HepG2 (cell line): Measurements from ENCODE around the gene HECTD3. TPM values are rescaled to one million over a fixed set of nuclear protein-coding genes. Genes with fewer than 3 reads are reported as not detected.
A peak's percentile ranks its signal among the peaks of the same experiment; 100 is the strongest.

Source experiments
- DRAP1 ChIP-seq: IDR thresholded peaks from 2 replicates; pipeline ENCODE4 v1.6.1; 2016; ENCODE audit warnings: missing genetic modification reagents, missing compliant biosample characterization
- ETV5 ChIP-seq: IDR thresholded peaks from 2 replicates; pipeline ENCODE4 v1.6.1; 2018; ENCODE audit warnings: missing biosample characterization, missing genetic modification reagents, inconsistent platforms, borderline replicate concordance
- GTF2F1 ChIP-seq: fragments of 150-350 bp; IDR thresholded peaks from 2 replicates; pipeline ENCODE4 v1.6.1; 2014; ENCODE audit warnings: low read length
- KLF9 ChIP-seq: IDR thresholded peaks from 2 replicates; pipeline ENCODE4 v1.6.1; 2016; ENCODE audit warnings: low read depth
- MBD4 ChIP-seq: IDR thresholded peaks from 2 replicates; pipeline ENCODE4 v1.6.1; 2012; ENCODE audit warnings: low read length, inconsistent platforms, borderline replicate concordance
- MED1 ChIP-seq: sonication (generic); formaldehyde crosslinking; IDR thresholded peaks from 2 replicates; pipeline ENCODE4 v1.4.0; 2020; ENCODE audit warnings: missing genetic modification reagents
- MEIS2 ChIP-seq: sonication (generic); formaldehyde crosslinking; IDR thresholded peaks from 2 replicates; pipeline ENCODE4 v1.9.0; 2021; ENCODE audit warnings: mild to moderate bottlenecking, missing genetic modification reagents
- MLX ChIP-seq: IDR thresholded peaks from 2 replicates; pipeline ENCODE4 v1.6.1; 2016
- NCOA1 ChIP-seq: sonication (generic); formaldehyde crosslinking; IDR thresholded peaks from 2 replicates; pipeline ENCODE4 v1.9.0; 2021; ENCODE audit warnings: missing genetic modification reagents
- NR0B2 ChIP-seq: sonication (generic); formaldehyde crosslinking; IDR thresholded peaks from 2 replicates; pipeline ENCODE4 v1.4.0; 2020; ENCODE audit warnings: mild to moderate bottlenecking, missing genetic modification reagents
- PHF5A ChIP-seq: IDR thresholded peaks from one replicate; pipeline ENCODE4 v1.6.1; 2018; ENCODE audit warnings: low read depth, missing genetic modification reagents; ENCODE audit not compliant: unreplicated experiment
- TAF1 ChIP-seq: sonication (generic); formaldehyde crosslinking; IDR thresholded peaks from 2 replicates; pipeline ENCODE4 v1.4.0; 2020; ENCODE audit warnings: missing genetic modification reagents
- TRAFD1 ChIP-seq: sonication (generic); formaldehyde crosslinking; IDR thresholded peaks from 2 replicates; pipeline ENCODE4 v1.5.1; 2020; ENCODE audit warnings: missing genetic modification reagents, mild to moderate bottlenecking, borderline replicate concordance
- ZHX2 ChIP-seq, 2 experiments: sonication (generic) in 1 of 2; formaldehyde crosslinking in 1 of 2; IDR thresholded peaks; 2 replicates each; pipeline versions ENCODE4 v1.6.1 to v1.9.0; 2014 to 2022; ENCODE audit warnings: antibody characterized with exemption in 1 of 2, borderline replicate concordance in 1 of 2, inconsistent platforms in 1 of 2, low read depth in 1 of 2, missing genetic modification reagents in 1 of 2
- ZNF326 ChIP-seq: sonication (generic); formaldehyde crosslinking; IDR thresholded peaks from 2 replicates; pipeline ENCODE4 v1.4.0; 2020; ENCODE audit warnings: missing genetic modification reagents, borderline replicate concordance
- ZNF343 ChIP-seq: sonication (generic); formaldehyde crosslinking; IDR thresholded peaks from 2 replicates; pipeline ENCODE4 v1.4.0; 2020; ENCODE audit warnings: mild to moderate bottlenecking, missing genetic modification reagents
- ZNF468 ChIP-seq: sonication (generic); formaldehyde crosslinking; IDR thresholded peaks from 2 replicates; pipeline ENCODE4 v1.8.0; 2022; ENCODE audit warnings: mild to moderate bottlenecking, moderate library complexity, missing genetic modification reagents
- ZNF605 ChIP-seq: sonication (generic); formaldehyde crosslinking; IDR thresholded peaks from 2 replicates; pipeline ENCODE4 v1.8.0; 2022; ENCODE audit warnings: mild to moderate bottlenecking, missing genetic modification reagents
- ZNF607 ChIP-seq: sonication (generic); formaldehyde crosslinking; IDR thresholded peaks from 2 replicates; pipeline ENCODE4 v1.5.1; 2020; ENCODE audit warnings: missing genetic modification reagents, mild to moderate bottlenecking, borderline replicate concordance
- ZNF7 ChIP-seq: IDR thresholded peaks from 2 replicates; pipeline ENCODE4 v1.6.1; 2016; ENCODE audit warnings: missing biosample characterization, missing genetic modification reagents
- polyA plus RNA-seq, 8 experiments: library from polyadenylated mRNA; depleted of rRNA in 3 of 8; stranded (reverse) in 7 of 8; unstranded in 1 of 8; fragments of >200 nt; fragmentation: Illumina TruSeq in 4 of 8; extraction: Trizol in 4 of 8; gene quantifications; 2 replicates each; pipeline versions ENCODE4 v1.2.1 to v1.2.3, GENCODE V29; 2011 to 2016; ENCODE audit warnings: low read depth in 4 of 8, missing spikeins in 1 of 8, mixed read lengths in 1 of 8; ENCODE audit not compliant: insufficient read depth in 1 of 8
- total RNA-seq, 5 experiments: library from RNA; depleted of rRNA; stranded (reverse); fragments of >200 nt; fragmentation: Illumina TruSeq; extraction: Trizol; gene quantifications; 2 replicates each; pipeline ENCODE4 v1.2.3, GENCODE V29; 2016; ENCODE audit warnings: low read depth in 1 of 5

The HECTD3 gene
- total and polyA plus RNA-seq, 2 of the 13 experiments (the other 11 are each of a cell fraction or from before 2014, with no cell fraction given): 18.6 to 24.5 TPM

GRCh38 chr1:45011837-45012638 lies 914 bp upstream of the HECTD3 start, which contains the start of gene UROD (continued):
- TF ChIP-seq MEIS2 (0 out of 2 replicates have a peak, but pooled peaks have one; percentile 44), ZNF607 (no peak; the same call in 1 of the 2 replicates), ZNF343 (no peak), NR0B2 (CRISPR knock-in tag) (no peak), ZHX2 (IDR thresholded peaks at IDR 0.05; ENCODE audit: low read depth) (peak; percentile 70; the same call in 1 of the 2 replicates), ZHX2 (CRISPR knock-in tag; IDR thresholded peaks at IDR 0.05; ENCODE audit: borderline replicate concordance) (no peak), MBD4 (no peak; the same call in 1 of the 2 replicates), ZNF468 (CRISPR knock-in tag) (no peak), ZNF605 (CRISPR knock-in tag) (0 out of 2 replicates have a peak, but pooled peaks have one; percentile 20), ZNF7 (CRISPR knock-in tag) (no peak), TAF1 (CRISPR knock-in tag) (peak; percentile 66), KLF9 (CRISPR knock-in tag) (no peak), TRAFD1 (no peak), MED1 (peak; percentile 63), NCOA1 (0 out of 2 replicates have a peak, but pooled peaks have one; percentile 59), PHF5A (CRISPR knock-in tag) (peak; percentile 84), ETV5 (peak; percentile 30; the same call in 1 of the 2 replicates), ZNF326 (CRISPR knock-in tag) (no peak), GTF2F1 (no peak; the same call in 1 of the 2 replicates), MLX (CRISPR knock-in tag) (0 out of 2 replicates have a peak, but pooled peaks have one; percentile 41), DRAP1 (CRISPR knock-in tag) (peak; percentile 96)
